HG03196 (cell line): ENCODE data around the gene SPATA1.
A peak's percentile ranks its signal among the peaks of the same experiment; 100 is the strongest.

ENCODE experiments used
- ATAC-seq: cut with Tn5 transposase; IDR thresholded peaks from one replicate; pipeline ENCODE4 v1.9.1; 2021; ENCODE audit not compliant: unreplicated experiment

SPATA1 gene

GRCh38 chr1:84508510-84508909, 2.3 kb downstream of the SPATA1 start:
- no peak for ATAC-seq

GRCh38 chr1:84509029-84509428, 2.8 kb downstream of the SPATA1 start:
- no peak for ATAC-seq

- no peak for ATAC-seq
Observed at GRCh38 chr1:84510165-84510564, 4.0 kb downstream of the SPATA1 start.

- ATAC-seq, result no peak
Observed at GRCh38 chr1:84510668-84511067, 4.5 kb downstream of the SPATA1 start.

DNA sequence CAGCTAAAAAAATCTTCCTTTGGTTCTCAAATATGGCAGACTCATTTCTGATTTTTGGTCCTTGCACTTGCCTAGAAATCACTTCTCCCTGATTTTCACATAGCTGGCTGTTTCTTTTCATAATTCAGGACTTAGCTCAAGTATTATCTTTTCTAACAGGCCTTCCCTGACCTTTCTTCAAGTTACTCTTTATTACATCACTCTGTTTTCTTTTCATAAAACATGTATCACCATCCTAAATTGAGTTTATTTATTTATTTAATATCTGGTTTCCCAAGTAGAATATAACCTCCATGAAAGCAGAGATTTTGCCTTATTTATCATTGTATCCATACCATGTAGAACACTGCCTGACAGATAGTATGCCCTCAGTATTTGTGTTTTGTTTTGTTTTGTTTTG, 18.4 kb downstream of the SPATA1 start:
- no peak for ATAC-seq

DNA sequence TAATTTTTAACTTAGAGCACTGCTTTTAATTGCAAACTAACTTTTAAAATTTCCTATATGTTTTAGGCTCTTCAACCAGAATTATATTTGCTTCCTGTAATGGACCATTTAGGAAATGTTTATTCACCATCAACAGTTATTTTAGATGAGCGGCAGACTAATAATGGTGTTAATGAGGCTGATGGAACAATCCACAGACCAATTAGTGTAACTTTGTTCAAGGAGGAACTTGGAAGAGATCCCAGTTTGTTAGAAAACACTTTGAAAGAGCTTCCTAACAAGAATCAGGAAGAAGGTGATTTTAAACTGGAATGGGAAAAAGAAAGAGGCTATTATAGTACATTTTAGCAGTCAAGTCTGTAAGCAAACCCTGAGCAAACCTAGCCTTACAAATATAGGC, 19.6 kb downstream of the SPATA1 start:
- ATAC-seq, result no peak

- ATAC-seq, result peak; percentile 60
Observed at GRCh38 chr1:84538599-84538998, 32.4 kb downstream of the SPATA1 start.

- no peak for ATAC-seq
Observed at GRCh38 chr1:84539972-84540371, 33.8 kb downstream of the SPATA1 start.

DNA sequence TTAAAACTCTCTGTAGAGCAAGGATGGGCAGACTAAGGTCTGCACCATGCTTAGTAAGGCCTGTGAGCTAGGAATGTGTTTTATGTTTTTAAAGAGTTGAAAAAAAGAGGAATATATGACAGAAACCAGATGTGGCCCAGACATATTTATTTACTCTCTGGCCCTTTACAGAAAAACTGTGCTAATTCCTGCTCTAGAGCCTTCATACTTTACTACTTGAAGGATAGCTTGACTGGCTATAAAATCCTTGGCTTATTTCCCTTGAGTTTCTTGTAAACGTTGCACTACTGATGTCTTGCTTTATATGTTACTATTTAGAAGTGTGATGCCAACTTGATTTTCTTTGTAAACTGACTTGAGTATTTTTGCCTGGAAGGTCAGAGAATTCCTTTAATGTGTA, 34.6 kb downstream of the SPATA1 start:
- ATAC-seq, result no peak

GRCh38 chr1:84541679-84542078, 35.5 kb downstream of the SPATA1 start:
- ATAC-seq, result no peak

DNA sequence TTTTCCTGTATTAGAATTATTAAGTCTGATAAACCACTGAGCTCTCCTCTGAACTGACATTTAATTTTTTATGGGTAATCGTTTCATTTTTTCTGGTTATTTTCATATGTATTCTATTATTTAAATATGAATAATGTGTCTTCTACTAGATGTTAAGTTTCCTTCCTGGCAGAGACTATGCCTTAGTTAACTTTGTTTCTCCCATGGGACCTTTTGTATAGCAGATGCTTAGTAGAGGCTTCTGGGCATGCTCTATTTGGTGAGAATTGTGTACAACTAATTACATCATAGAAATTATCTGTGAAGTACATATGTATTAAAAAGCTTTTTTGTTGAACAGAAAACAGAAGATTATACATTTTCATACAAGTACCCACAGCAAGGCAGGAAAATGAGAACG, 44.6 kb downstream of the SPATA1 start:
- no peak for ATAC-seq

DNA sequence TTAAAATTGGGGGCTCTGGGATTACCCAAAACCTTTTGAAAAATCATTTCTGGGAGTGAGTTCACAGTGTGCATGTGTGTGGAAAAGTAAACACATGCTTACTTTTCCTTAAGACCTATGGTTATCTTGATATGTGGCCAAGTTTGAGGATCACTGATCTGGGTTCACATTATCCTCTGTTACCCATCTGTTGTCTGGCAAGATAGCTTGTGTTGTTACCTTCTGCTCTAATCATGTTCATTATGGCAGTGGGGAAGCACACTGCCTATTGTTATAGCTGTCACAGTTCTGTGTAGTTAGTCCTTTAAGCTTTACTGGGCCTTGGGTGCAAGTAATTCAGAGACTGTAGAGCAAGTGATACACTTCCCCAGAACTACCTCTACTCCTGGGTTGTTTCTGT, 63.0 kb downstream of the SPATA1 start:
- no peak for ATAC-seq

- no peak for ATAC-seq
Observed at GRCh38 chr1:84570436-84571149, 64.4 kb downstream of the SPATA1 start.

- no peak for ATAC-seq
Observed at GRCh38 chr1:84571150-84571535, 65.0 kb downstream of the SPATA1 start.

- ATAC-seq, result no peak
Observed at GRCh38 chr1:84573481-84573966, 67.3 kb downstream of the SPATA1 start.

- peak; percentile 85 for ATAC-seq
Observed at GRCh38 chr1:84573967-84574842, 68.0 kb downstream of the SPATA1 start, which contains the start of gene CTBS. Gene CTBS (minus strand): TSS chr1:84574440. CDS start chr1:84574415, 25 bp downstream.

DNA sequence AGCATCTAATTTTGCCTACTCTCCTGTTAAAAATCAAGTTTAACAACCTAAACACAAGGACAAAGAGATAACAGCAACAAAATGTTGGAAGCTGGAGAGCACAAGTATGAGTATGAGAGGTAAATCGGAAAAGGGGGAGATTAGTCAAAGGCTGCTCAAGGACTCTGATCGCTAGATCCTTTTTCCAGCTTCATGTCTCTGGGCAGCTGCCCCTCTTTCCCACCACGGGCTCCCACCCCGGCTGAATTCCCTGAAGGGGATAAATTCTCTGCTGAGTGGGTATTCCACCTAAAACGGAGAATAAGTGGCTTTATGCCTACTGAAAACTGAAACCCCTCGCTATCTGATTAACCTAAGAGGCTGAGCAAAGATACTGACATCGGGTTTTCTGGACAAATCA, 68.8 kb downstream of the SPATA1 start:
- no peak for ATAC-seq

- no peak for ATAC-seq
Observed at GRCh38 chr1:84581648-84582047, 75.5 kb downstream of the SPATA1 start.

- no peak for ATAC-seq
Observed at GRCh38 chr1:84582802-84583587, 76.8 kb downstream of the SPATA1 start.

DNA sequence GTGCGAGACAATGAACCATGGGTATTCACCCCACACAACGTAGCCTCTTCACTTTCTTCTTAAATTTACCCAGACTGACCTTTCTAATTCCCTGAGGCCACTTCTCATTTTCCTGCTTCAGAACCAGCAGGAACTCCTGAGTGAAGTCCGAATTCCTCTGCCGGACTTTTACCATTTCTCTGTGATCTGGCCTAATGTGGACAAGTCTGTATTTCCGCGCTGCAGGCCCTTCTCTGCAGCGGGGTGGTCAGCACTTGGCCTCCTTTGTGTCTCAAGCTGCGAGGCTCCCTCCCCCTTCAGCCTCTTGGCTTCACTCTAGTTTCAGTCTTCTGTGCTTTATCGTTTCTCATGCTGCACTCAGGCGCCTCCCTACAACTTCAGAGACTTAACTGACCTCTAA, 77.5 kb downstream of the SPATA1 start:
- no peak for ATAC-seq

- no peak for ATAC-seq
Observed at GRCh38 chr1:84584126-84584525, 77.9 kb downstream of the SPATA1 start.
